ENCODE data around the gene CDC25B. TPM values are rescaled to one million over a fixed set of nuclear protein-coding genes. Genes with fewer than 3 reads are reported as not detected.

CDC25B gene
- total RNA-seq, 1 experiment from 2014 or later = 74.6 TPM

DNA sequence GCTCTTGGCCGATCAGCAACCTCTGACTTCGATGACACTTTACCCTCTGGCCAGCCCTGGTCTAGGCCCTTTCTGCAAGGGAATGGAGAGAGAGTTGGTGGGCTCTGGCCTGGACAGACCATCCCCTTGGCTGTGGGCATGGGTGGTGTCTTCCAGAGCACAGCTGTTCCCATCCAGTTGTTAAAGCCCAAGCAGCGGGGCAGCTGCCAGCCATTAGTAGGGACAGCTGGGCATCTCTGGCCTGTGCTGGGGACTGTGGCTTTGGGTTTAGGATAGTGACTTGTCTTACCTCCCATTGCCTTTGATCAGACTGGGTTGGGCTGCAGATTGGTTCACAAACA, 2.8 kb downstream of the CDC25B start:
- H3K9me3 ChIP-seq (replicated peaks) = no peaks in the 10 kb centered on the region
- peaks cover 76% of the 10 kb centered on the region for H3K36me3 ChIP-seq
- H3K27ac ChIP-seq = no peak overlapping the region
- H3K27me3 ChIP-seq (replicated peaks) = no peaks in the 10 kb centered on the region
- no peak overlapping the region for H3K4me3 ChIP-seq
- peaks cover 37% of the 10 kb centered on the region for H3K4me1 ChIP-seq (replicated peaks)
- no peak for DNase-seq (ENCODE audit: low read depth in 1 of 2, low spot score in 2 of 2)

DNA sequence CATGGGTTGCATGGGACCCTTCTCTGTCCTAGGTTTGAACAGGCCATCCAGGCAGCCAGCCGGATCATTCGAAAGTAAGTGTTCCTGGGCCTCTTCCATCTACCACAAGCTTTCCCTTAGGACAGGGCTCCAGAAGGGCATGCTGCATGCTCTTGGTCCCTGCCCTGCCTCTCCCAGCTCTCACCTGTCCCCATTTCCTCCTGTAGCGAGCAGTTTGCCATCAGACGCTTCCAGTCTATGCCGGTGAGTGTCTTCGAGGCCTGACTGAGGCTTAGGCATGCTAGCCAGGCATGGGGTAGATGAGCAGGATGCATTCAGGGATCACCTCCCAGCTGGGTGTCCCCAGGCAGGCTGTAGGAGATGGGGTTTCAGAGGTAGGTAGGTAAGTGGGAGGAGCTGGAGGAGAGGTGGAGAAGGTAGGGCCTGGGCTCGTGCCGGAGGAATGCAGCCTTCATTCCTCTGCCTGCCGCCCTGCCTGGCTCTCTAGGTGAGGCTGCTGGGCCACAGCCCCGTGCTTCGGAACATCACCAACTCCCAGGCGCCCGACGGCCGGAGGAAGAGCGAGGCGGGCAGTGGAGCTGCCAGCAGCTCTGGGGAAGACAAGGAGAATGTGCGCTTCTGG, 4.3 kb downstream of the CDC25B start:
- Histone ChIP-seq H3K27me3 (replicated peaks) (no peaks in the 10 kb centered on the region), H3K4me1 (replicated peaks) (peaks cover 38% of the 10 kb centered on the region), H3K27ac (no peak overlapping the region), H3K36me3 (peaks cover 91% of the 10 kb centered on the region), H3K4me3 (no peak overlapping the region), H3K9me3 (replicated peaks) (no peaks in the 10 kb centered on the region)
- DNase-seq (ENCODE audit: low read depth in 1 of 2, low spot score in 2 of 2) = no peak

DNA sequence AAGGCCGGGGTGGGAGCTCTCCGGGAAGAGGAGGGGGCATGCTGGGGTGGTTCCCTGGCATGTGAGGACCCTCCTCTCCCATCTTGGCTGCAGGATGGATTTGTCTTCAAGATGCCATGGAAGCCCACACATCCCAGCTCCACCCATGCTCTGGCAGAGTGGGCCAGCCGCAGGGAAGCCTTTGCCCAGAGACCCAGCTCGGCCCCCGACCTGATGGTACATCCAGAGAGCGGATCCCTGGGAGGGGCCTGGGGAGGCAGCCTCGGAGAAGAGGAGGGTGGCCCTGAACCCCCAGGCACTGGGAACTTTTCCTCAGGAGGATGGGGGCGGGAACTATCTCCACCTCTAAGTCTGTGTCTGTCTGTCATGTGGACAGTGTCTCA, 4.8 kb downstream of the CDC25B start:
- H3K27ac ChIP-seq = no peak overlapping the region
- H3K4me3 ChIP-seq = no peak overlapping the region
- H3K4me1 ChIP-seq (replicated peaks) = peaks cover 39% of the 10 kb centered on the region
- H3K9me3 ChIP-seq (replicated peaks) = no peaks in the 10 kb centered on the region
- H3K36me3 ChIP-seq = peaks cover 93% of the 10 kb centered on the region
- DNase-seq (ENCODE audit: low read depth in 1 of 2, low spot score in 2 of 2) = no peak
- H3K27me3 ChIP-seq (replicated peaks) = no peaks in the 10 kb centered on the region

DNA sequence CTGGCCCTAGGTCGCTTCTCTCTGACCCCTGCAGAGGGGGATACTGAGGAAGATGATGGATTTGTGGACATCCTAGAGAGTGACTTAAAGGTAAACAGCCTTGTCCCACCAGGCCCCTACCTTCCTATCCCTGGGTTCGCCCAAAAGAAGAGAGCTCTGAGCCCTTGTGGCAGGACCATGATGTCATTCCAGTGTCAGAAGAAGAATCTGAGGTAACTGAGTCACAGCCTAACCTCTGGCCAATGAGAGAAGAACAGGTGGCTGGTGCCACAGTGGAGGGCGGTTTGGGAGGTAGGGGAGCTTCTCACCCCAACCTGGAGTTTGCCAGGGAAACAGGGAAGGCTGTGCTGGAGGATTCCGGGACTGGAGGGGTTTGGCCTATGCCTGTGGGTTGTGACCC, 5.2 kb downstream of the CDC25B start:
- no peak overlapping the region for H3K27ac ChIP-seq
- H3K4me1 ChIP-seq (replicated peaks) = peaks cover 43% of the 10 kb centered on the region
- H3K27me3 ChIP-seq (replicated peaks) = no peaks in the 10 kb centered on the region
- H3K9me3 ChIP-seq (replicated peaks) = no peaks in the 10 kb centered on the region
- DNase-seq (ENCODE audit: low read depth in 1 of 2, low spot score in 2 of 2) = no peak
- peaks cover 97% of the 10 kb centered on the region for H3K36me3 ChIP-seq
- H3K4me3 ChIP-seq = no peak overlapping the region

DNA sequence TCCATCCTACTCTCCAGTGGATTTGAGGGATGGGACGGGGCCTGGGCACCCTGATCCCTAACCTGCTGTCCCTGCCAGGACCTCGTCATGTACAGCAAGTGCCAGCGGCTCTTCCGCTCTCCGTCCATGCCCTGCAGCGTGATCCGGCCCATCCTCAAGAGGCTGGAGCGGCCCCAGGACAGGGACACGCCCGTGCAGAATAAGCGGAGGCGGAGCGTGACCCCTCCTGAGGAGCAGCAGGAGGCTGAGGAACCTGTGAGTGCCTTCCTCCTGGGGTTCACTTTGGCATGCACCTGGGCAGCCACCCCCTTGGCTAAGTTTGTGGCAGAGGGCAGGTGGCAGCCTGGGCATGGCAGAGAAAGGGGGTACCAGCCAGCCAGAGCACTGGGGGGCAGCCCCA, 5.7 kb downstream of the CDC25B start:
- H3K27ac ChIP-seq = no peak overlapping the region
- H3K9me3 ChIP-seq (replicated peaks) = no peaks in the 10 kb centered on the region
- H3K4me3 ChIP-seq = no peak overlapping the region
- no peaks in the 10 kb centered on the region for H3K27me3 ChIP-seq (replicated peaks)
- peaks cover 97% of the 10 kb centered on the region for H3K36me3 ChIP-seq
- peaks cover 44% of the 10 kb centered on the region for H3K4me1 ChIP-seq (replicated peaks)
- no peak for DNase-seq (ENCODE audit: low read depth in 1 of 2, low spot score in 2 of 2)

DNA sequence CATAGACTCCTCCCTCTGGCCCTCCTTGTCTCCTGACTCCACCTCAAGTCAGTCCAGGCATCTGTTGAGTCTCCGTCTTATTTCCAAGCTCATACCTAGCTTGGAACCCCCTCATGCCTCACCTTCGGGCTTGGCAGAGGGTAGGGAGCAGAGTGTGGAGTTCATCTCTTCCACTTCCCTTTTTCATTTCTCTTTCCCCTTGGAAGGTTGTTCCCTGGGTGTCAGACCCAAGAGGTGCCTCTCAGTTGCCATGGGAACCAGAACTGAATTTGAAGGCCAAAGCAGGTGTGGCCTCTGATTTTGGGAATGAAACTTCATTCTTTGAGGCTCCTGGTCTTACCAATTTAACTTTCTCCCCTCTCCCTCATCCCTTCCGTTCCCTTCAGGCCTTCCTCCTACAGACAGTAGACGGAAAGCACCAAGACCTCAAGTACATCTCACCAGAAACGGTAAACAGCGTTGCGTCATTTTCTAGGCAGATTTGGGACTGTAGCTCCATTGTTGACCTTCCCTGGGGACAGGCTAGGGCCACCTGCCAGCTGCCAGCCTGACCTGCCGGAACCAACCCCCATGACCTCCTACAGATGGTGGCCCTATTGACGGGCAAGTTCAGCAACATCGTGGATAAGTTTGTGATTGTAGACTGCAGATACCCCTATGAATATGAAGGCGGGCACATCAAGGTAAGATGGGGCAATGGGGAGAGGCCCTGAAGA, 6.6 kb downstream of the CDC25B start:
- H3K4me1 ChIP-seq (replicated peaks) = peaks cover 44% of the 10 kb centered on the region
- H3K36me3 ChIP-seq = peaks cover 89% of the 10 kb centered on the region
- no peaks in the 10 kb centered on the region for H3K27me3 ChIP-seq (replicated peaks)
- no peak overlapping the region for H3K27ac ChIP-seq
- H3K4me3 ChIP-seq = no peak overlapping the region
- no peaks in the 10 kb centered on the region for H3K9me3 ChIP-seq (replicated peaks)
- no peak for DNase-seq (ENCODE audit: low read depth in 1 of 2, low spot score in 2 of 2)

DNA sequence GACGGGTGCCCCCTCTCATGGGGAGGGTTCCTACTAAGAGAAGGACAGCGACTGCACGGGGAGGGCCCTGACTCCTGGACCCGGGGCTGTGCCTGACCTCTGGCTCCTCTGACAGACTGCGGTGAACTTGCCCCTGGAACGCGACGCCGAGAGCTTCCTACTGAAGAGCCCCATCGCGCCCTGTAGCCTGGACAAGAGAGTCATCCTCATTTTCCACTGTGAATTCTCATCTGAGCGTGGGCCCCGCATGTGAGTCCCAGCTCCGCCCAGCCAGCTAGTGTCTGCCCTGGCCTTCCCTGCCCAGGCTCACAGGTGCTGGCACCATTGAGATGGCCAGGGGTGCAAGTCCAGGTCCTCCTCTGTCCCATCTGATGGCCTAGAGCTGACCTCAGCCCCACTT, 7.2 kb downstream of the CDC25B start:
- no peaks in the 10 kb centered on the region for H3K9me3 ChIP-seq (replicated peaks)
- no peaks in the 10 kb centered on the region for H3K27me3 ChIP-seq (replicated peaks)
- H3K36me3 ChIP-seq = peaks cover 84% of the 10 kb centered on the region
- H3K4me3 ChIP-seq = no peak overlapping the region
- DNase-seq (ENCODE audit: low read depth in 1 of 2, low spot score in 2 of 2) = no peak
- H3K4me1 ChIP-seq (replicated peaks) = peaks cover 46% of the 10 kb centered on the region
- no peak overlapping the region for H3K27ac ChIP-seq

DNA sequence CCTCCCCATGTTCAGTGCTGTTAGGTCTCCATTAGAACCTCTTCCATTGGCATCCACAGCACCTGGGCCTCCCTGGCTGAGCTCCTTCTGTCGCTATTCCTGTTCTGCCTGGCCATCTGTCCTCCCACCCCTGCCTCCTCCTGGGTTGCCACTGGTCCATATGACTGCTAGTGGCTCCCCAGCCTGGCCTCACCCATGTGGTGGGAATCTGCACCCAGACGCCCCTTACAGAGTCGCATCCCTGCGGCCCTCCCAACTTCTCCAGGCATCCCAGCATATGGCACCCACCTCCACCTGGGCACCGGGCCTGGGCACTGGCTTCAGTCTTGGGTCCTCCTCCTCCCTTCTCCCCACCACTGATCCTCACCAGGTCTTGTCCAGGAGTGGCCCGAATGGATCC, 7.7 kb downstream of the CDC25B start:
- Histone ChIP-seq H3K36me3 (peaks cover 79% of the 10 kb centered on the region), H3K27me3 (replicated peaks) (no peaks in the 10 kb centered on the region), H3K9me3 (replicated peaks) (no peaks in the 10 kb centered on the region), H3K4me1 (replicated peaks) (peaks cover 43% of the 10 kb centered on the region), H3K4me3 (no peak overlapping the region), H3K27ac (no peak overlapping the region)
- no peak for DNase-seq (ENCODE audit: low read depth in 1 of 2, low spot score in 2 of 2)

DNA sequence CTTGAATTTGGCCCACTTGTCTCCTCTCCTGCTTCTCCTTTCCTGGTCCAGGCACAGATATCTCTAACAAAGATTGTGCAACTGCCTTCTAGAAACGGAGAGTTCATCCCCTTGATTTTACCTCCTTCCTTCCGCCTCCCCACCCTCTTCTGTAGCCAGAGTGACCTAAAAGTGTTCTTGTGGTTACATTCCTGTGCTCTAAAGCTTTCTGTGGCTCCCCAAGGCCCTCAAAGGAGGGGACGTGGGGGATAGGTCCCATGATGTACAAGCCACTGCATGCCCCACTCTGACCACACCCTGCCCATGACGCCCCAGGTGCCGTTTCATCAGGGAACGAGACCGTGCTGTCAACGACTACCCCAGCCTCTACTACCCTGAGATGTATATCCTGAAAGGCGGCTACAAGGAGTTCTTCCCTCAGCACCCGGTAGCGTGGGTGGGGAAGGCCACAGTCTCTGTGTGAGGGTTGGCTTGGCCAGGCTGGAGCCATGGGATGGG, 8.2 kb downstream of the CDC25B start:
- H3K4me1 ChIP-seq (replicated peaks) = peaks cover 39% of the 10 kb centered on the region
- H3K27ac ChIP-seq = no peak overlapping the region
- peaks cover 74% of the 10 kb centered on the region for H3K36me3 ChIP-seq
- no peak for DNase-seq (ENCODE audit: low read depth in 1 of 2, low spot score in 2 of 2)
- no peaks in the 10 kb centered on the region for H3K9me3 ChIP-seq (replicated peaks)
- H3K4me3 ChIP-seq = no peak overlapping the region
- no peaks in the 10 kb centered on the region for H3K27me3 ChIP-seq (replicated peaks)

DNA sequence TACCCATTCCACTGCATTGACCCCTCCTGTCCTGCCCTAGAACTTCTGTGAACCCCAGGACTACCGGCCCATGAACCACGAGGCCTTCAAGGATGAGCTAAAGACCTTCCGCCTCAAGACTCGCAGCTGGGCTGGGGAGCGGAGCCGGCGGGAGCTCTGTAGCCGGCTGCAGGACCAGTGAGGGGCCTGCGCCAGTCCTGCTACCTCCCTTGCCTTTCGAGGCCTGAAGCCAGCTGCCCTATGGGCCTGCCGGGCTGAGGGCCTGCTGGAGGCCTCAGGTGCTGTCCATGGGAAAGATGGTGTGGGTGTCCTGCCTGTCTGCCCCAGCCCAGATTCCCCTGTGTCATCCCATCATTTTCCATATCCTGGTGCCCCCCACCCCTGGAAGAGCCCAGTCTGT, 8.7 kb downstream of the CDC25B start:
- Histone ChIP-seq H3K9me3 (replicated peaks) (no peaks in the 10 kb centered on the region), H3K27ac (0 out of 2 replicates have a peak overlapping the region, but pooled peaks have one; percentile 96), H3K36me3 (peaks cover 69% of the 10 kb centered on the region), H3K4me1 (replicated peaks) (peaks cover 39% of the 10 kb centered on the region), H3K27me3 (replicated peaks) (no peaks in the 10 kb centered on the region), H3K4me3 (no peak overlapping the region)
- DNase-seq (ENCODE audit: low read depth in 1 of 2, low spot score in 2 of 2) = no peak

DNA sequence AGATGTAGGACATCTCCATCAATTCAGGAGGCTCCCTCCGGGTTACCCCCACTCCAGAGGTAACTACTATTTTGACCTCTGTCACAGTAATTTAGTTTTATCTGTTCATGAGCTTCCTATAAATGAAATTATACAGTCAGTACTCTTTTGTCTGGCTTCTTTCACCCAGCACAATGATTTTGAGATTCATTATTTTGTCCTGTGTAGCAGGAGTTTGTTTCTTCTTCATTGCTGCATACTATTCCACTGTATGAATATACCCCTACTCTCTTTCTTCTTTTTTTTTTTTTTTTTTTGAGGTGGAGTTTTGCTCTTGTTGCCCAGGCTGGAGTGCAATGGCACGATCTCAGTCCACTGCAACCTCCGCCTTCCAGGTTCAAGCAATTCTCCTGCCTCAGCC, 12.4 kb downstream of the CDC25B start:
- no peak for DNase-seq (ENCODE audit: low read depth in 1 of 2, low spot score in 2 of 2)
- peak overlapping the region; percentile 96 for H3K27ac ChIP-seq
- peaks cover 62% of the 10 kb centered on the region for H3K4me1 ChIP-seq (replicated peaks)
- no peaks in the 10 kb centered on the region for H3K9me3 ChIP-seq (replicated peaks)
- H3K4me3 ChIP-seq = no peak overlapping the region
- H3K27me3 ChIP-seq (replicated peaks) = no peaks in the 10 kb centered on the region
- peaks cover 32% of the 10 kb centered on the region for H3K36me3 ChIP-seq

DNA sequence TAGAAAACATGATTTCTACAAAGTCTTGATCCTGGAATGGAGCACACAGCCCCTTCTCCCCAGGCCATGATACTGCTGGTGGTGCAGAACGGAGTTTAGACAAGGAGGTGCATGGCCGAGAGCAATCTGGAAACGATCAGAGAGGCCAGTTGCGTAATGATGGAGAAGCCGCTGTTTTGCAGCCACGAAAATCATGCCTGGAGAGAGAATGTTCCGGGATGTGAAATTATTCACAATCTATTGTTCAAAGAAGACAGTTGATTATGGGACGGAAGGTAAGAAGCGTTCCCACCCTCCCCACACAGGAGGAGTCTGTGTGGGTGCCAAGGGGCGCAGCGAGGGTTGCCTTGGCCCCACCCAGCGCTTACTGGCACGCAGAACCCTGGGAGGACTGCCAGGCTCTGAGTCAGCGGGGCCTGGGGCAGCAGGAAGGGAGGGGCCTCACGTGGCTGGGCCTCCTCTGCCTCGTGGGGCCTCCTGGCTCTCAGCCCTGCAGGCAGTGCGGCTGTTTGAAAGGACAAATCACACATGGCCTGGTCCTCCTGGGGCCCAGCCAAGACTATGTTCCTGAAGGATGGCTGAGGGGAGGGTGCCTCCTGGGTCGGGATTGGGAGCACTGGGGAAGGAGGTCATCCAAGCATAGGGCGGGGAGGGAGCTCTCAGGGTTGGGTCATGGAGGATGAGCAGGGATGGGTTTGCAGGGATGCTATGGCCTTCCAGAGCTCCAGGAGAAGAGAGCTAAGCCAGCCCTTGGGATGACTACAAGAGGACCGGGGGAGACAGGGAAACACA, 15.6 kb downstream of the CDC25B start:
- Histone ChIP-seq H3K4me3 (peak overlapping the region; percentile 21), H3K27ac (peak overlapping the region; percentile 87), H3K4me1 (replicated peaks) (peaks cover 42% of the 10 kb centered on the region), H3K9me3 (replicated peaks) (no peaks in the 10 kb centered on the region), H3K27me3 (replicated peaks) (no peaks in the 10 kb centered on the region), H3K36me3 (peaks cover under 1% of the 10 kb centered on the region; the same call in 1 of the 2 replicates)
- DNase-seq (ENCODE audit: low read depth in 1 of 2, low spot score in 2 of 2) = peak; percentile 99 to 100

DNA sequence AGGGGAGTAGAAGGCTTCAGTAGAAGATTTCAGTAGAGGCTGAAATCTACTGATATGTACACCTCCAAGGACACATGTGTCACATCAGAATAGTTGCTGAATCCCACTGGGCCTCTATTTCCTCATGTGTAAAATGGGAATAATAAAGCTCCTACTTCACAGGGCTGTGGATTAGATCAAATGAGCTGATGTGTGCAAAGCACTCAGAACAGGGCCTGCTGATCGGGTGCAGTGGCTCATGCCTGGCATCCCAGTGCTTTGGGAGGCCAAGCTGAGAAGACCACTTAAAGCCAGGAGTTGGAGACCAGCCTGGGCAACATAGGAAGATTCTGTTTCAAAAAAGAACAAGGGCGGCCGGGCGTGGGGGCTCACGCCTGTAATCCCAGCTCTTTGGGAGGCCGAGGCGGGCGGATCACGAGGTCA, 16.2 kb downstream of the CDC25B start:
- H3K9me3 ChIP-seq (replicated peaks) = no peaks in the 10 kb centered on the region
- no peaks in the 10 kb centered on the region for H3K27me3 ChIP-seq (replicated peaks)
- peaks cover 36% of the 10 kb centered on the region for H3K4me1 ChIP-seq (replicated peaks)
- peak overlapping the region; percentile 87 for H3K27ac ChIP-seq
- no peaks in the 10 kb centered on the region for H3K36me3 ChIP-seq
- no peak for DNase-seq (ENCODE audit: low read depth in 1 of 2, low spot score in 2 of 2)
- H3K4me3 ChIP-seq = no peak overlapping the region
